ENCODE results near the gene NCMAP.

Gene NCMAP

DNA sequence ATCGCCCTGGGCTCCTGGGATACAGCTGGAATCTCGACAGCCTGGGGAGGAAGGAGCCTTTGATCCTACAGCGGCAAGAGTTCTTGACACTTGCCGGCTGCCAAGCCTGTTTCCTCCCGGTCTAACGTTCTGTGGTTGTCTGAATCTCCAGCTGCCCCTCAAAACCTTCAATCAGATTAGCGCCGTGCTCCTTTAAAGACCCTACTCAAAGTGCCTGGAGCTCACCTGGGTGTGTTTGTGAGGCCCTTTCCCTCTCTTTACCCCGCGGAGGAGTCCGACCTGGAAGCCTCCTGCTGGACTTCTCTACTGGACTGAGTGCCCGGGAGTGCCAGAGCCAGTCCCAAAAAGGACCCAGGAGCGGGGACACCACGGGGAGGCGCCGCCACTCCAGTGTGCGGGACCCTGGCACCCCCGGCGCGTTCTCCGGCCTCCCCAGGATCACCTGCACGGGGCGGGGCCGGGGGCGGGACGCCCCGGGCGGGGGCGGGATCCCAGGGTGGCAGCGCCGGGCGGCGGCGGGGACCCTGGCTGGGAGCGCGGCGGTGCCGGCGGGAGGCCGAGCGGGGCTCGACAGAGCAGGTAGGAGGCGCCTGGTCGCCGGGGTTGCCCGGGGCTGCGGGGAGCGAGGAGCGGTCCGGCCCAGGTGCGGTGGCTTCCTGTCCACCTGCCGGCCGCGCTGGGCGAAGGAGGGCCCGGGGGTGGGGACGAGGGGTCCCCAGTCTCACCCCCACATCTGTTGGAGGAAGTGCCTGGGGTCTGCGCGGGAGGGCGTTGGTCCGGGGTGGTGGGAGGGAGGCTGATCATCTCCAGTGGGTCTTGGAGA lies at the start of gene NCMAP:
Gene NCMAP (plus strand): TSS at position 497 of the 823 bp plus-strand sequence. CDS start 39,344 bp downstream, outside the sequence.
- H3K27ac ChIP-seq: no peak within 1 kb of the TSS
- no peak for DNase-seq (ENCODE audit: low spot score)
- ChIA-PET POLR2A (ENCODE audit: low non-redundant PET) (no interaction called here), CTCF (interaction anchor here (0.6 to 1.5 kb wide), 5 partner anchors 12 to 77 kb away, joined by 3 to 5 read pairs (median 4); no protein-coding TSS in a partner anchor)
- TF ChIP-seq CTCF (conservative IDR thresholded peaks at IDR 0.05; ENCODE audit: low read depth): no peak

DNA sequence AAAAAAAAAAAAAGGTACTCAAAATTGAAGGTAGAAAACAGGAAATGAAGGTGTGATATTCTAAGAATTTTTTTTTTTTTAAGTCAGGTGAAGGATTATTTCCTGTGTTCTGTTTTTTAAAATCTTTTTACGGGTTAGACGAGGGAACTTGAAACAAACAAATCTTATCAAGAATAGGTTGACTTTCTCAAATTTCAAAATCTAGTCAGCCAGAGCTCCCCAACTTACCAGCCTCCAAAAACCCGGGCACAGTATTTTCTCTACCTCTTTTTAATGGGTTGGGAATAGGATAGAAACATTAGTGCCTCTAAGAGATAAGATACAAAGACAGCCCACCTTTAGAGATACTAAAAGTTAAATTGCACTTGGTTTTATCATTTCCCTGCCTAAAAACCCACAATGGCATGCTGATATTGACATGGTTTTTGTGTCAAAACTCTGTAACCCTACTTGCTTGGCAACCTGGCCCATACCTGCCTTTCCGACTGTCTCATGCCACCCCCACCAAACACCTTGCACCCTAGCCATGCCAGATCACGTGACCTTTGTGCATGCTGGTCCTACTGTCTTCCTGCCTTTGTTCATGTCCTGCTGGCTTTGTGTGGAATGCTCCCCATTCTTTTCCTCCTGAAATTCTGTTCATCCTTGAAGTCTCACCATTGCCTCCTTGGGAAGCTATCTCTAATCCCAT lies 49.1 kb upstream of the NCMAP start:
- no peak overlapping the region for H3K27ac ChIP-seq
- no peak for TF ChIP-seq CTCF (conservative IDR thresholded peaks at IDR 0.05; ENCODE audit: low read depth)
- ChIA-PET POLR2A (ENCODE audit: low non-redundant PET) (no interaction called here), CTCF (no interaction called here)
- DNase-seq (ENCODE audit: low spot score): no peak

DNA sequence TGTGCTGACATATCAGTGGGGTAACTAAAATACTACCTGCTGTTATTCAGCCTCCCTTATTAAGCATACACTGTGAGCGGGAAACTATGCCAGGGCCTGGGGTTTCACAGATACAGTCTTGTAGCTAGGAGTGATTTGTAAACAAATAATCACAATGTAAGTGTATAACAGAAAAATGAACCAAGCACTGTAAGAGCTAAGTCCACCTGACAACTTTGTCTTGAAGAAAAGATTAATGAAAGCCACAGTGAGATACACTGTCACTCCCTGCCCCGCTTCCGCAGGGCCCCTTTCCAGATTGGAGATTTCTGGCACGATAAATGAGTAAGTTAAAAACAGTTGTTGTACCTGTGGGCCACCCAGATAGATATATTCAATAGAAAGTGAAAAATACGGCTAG lies 48.5 kb upstream of the NCMAP start:
- ChIA-PET POLR2A (ENCODE audit: low non-redundant PET) (no interaction called here), CTCF (no interaction called here)
- no peak for DNase-seq (ENCODE audit: low spot score)
- no peak overlapping the region for H3K27ac ChIP-seq
- no peak for TF ChIP-seq CTCF (conservative IDR thresholded peaks at IDR 0.05; ENCODE audit: low read depth)

DNA sequence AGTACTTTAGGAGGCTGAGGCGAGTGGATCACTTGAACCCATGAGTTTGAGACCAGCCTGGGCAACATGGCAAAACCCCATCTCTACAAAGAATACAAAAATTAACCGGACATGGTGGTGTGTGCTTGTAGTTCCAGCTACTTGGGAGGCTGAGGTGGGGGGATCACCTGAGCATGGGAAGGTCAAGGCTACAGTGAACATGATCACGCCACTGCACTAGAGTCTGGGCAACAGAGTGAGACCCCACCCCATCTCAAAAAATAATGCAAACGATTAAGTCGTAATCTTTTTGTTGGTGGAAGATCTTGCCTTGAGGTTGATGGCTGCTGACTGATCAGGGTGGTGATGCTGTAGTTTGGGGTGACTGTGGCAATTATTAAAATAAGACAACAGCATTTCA lies 47.0 kb upstream of the NCMAP start:
- DNase-seq (ENCODE audit: low spot score): no peak
- no peak for TF ChIP-seq CTCF (conservative IDR thresholded peaks at IDR 0.05; ENCODE audit: low read depth)
- ChIA-PET CTCF (interaction anchor here (0.7 kb wide), 1 partner anchor 99 kb away, joined by 3 read pairs; no protein-coding TSS in a partner anchor), POLR2A (ENCODE audit: low non-redundant PET) (no interaction called here)
- H3K27ac ChIP-seq: no peak overlapping the region

GRCh38 chr1:24513706-24514105 lies 42.2 kb upstream of the NCMAP start:
- H3K27ac ChIP-seq: no peak overlapping the region
- ChIA-PET POLR2A (ENCODE audit: low non-redundant PET) (no interaction called here), CTCF (interaction anchor here (0.7 kb wide), 1 partner anchor 78 kb away, joined by 3 read pairs; no protein-coding TSS in a partner anchor)
- TF ChIP-seq CTCF (conservative IDR thresholded peaks at IDR 0.05; ENCODE audit: low read depth): no peak
- DNase-seq (ENCODE audit: low spot score): no peak

- POLR2A ChIA-PET (ENCODE audit: low non-redundant PET): no interaction called here
- DNase-seq (ENCODE audit: low spot score): no peak
Observed at GRCh38 chr1:24514946-24515345, 40.9 kb upstream of the NCMAP start.

GRCh38 chr1:24515671-24516209 lies 40.1 kb upstream of the NCMAP start:
- POLR2A ChIA-PET (ENCODE audit: low non-redundant PET): interaction anchor here (0.9 kb wide), 1 partner anchor 13 kb away, joined by 4 read pairs; no protein-coding TSS in a partner anchor
- peak; percentile 81 for DNase-seq (ENCODE audit: low spot score)
- peak overlapping the region; percentile 79 for H3K27ac ChIP-seq
- CTCF ChIA-PET: interaction anchor here (0.6 to 0.7 kb wide), 2 partner anchors 32 to 51 kb away, joined by 3 read pairs; no protein-coding TSS in a partner anchor

More at GRCh38 chr1:24514946-24515345, 40.9 kb upstream of the NCMAP start:
- TF ChIP-seq CTCF (conservative IDR thresholded peaks at IDR 0.05; ENCODE audit: low read depth): no peak
- H3K27ac ChIP-seq: peak overlapping the region; percentile 42
- CTCF ChIA-PET: interaction anchor here (0.6 to 0.8 kb wide), 3 partner anchors 33 to 72 kb away, joined by 3 read pairs; no protein-coding TSS in a partner anchor
